K562 (cell line): ENCODE data around the gene PHF21A. TPM values are rescaled to one million over a fixed set of nuclear protein-coding genes. Genes with fewer than 3 reads are reported as not detected.

Source experiments
- ATAC-seq: fragments of 200-7000 bp; cut with Tn5 transposase; 3 replicates; pipeline ENCODE4 v1.9.1; 2020; ENCODE audit warnings: moderate library complexity
- BruUV-seq: library from RNA; stranded (reverse); fragments of 400-500 nt; replicated peaks from 2 replicates; lab custom pipeline; 2021; lab: Mats Ljungman, UMichigan
- CTCF ChIA-PET: fragments of 300-600 bp; formaldehyde crosslinking; extraction: SDS; loops from one replicate; lab custom pipeline; 2021; ENCODE audit warnings: low intra/inter-chr PET ratio; lab: Yijun Ruan, JAX
- POLR2A ChIA-PET: fragments of 300-600, 350-650 bp; sonication (Branson Sonifier 250); formaldehyde crosslinking; extraction: SDS; loops from one replicate; lab custom pipeline; 2021; ENCODE audit warnings: antibody characterized with exemption, inconsistent platforms; lab: Yijun Ruan, JAX
- DNase-seq, 4 experiments: peaks; one replicate each; pipeline versions ENCODE4 v3.0.0 to v3.0.0-alpha.2; 2011 to 2018; ENCODE audit warnings: low spot score in 3 of 4, mixed read lengths in 3 of 4; ENCODE audit errors: extremely low read depth in 1 of 4
- FAIRE-seq: peaks from 2 replicates; lab custom pipeline; 2011; peaks lifted over from hg19 to GRCh38; lab: Jason Lieb, UNC
- H2AFZ ChIP-seq: 2 replicates; pipeline ENCODE4 v1.6.0; 2011; ENCODE audit warnings: low read depth, low read length, control low read depth, inconsistent platforms
- H3K27ac ChIP-seq: fragments of 200-600 bp; 3 replicates; pipeline ENCODE4 v1.8.0; 2011; ENCODE audit warnings: low read depth, mild to moderate bottlenecking, control low read depth, inconsistent platforms, low read length, moderate library complexity, mixed read lengths; ENCODE audit errors: extremely low read depth
- H3K27me3 ChIP-seq, 2 experiments: fragments of 300-600 bp in 1 of 2; 2 replicates in 1 of 2; 3 replicates in 1 of 2; pipeline versions ENCODE4 v1.6.0 to v1.8.0; 2011; ENCODE audit warnings: inconsistent platforms in 2 of 2, low read length in 2 of 2, mild to moderate bottlenecking in 1 of 2, mixed read lengths in 1 of 2, moderate library complexity in 1 of 2; ENCODE audit not compliant: control insufficient read depth in 2 of 2, insufficient read depth in 2 of 2
- H3K36me3 ChIP-seq: fragments of 300-600 bp; 3 replicates; pipeline ENCODE4 v1.8.0; 2011; ENCODE audit warnings: mild to moderate bottlenecking, low read length, inconsistent platforms; ENCODE audit not compliant: control insufficient read depth, insufficient read depth
- H3K4me1 ChIP-seq, 2 experiments: fragments of 200-600 bp in 1 of 2; replicated peaks in 1 of 2; 2 replicates in 1 of 2; 3 replicates in 1 of 2; pipeline versions ENCODE4 v1.5.1 to v1.8.0; 2011; ENCODE audit warnings: inconsistent platforms in 2 of 2, low read length in 2 of 2, mild to moderate bottlenecking in 1 of 2, mixed read lengths in 1 of 2, moderate library complexity in 1 of 2; ENCODE audit not compliant: control insufficient read depth in 2 of 2, insufficient read depth in 2 of 2
- H3K4me2 ChIP-seq: 2 replicates; pipeline ENCODE4 v1.6.1; 2011; ENCODE audit warnings: low read length, control low read depth, inconsistent platforms, mixed read lengths; ENCODE audit not compliant: insufficient read depth
- H3K4me3 ChIP-seq: fragments of 200-600 bp; sonication (generic), shearing (Covaris generic); 2 replicates; pipeline ENCODE4 v1.5.1; 2016; ENCODE audit warnings: control low read depth, inconsistent platforms
- H3K79me2 ChIP-seq: fragments of 200-600 bp; 3 replicates; pipeline ENCODE4 v1.8.0; 2011; ENCODE audit warnings: low read length, inconsistent platforms; ENCODE audit not compliant: control insufficient read depth, insufficient read depth
- H3K9ac ChIP-seq, 2 experiments: 2 replicates each; pipeline versions ENCODE4 v1.6.0 to v1.6.1; 2011; ENCODE audit warnings: low read depth in 2 of 2, low read length in 2 of 2, control low read depth in 1 of 2, inconsistent platforms in 1 of 2, mild to moderate bottlenecking in 1 of 2, mixed read lengths in 1 of 2; ENCODE audit not compliant: insufficient read depth in 1 of 2
- H3K9me1 ChIP-seq: one replicate; pipeline ENCODE4 v1.6.0; 2011; ENCODE audit warnings: inconsistent platforms, mild to moderate bottlenecking, low read length, moderate library complexity; ENCODE audit not compliant: control insufficient read depth, insufficient read depth
- H3K9me3 ChIP-seq: replicated peaks from 2 replicates; pipeline ENCODE4 v1.5.1; 2011; ENCODE audit warnings: low read depth, low read length, inconsistent platforms; ENCODE audit not compliant: control insufficient read depth, insufficient read depth
- H4K20me1 ChIP-seq: replicated peaks from 2 replicates; pipeline ENCODE4 v1.6.1; 2011; ENCODE audit warnings: low read length, inconsistent platforms, mixed read lengths; ENCODE audit not compliant: control insufficient read depth, insufficient read depth
- ATF2 ChIP-seq: sonication (generic); formaldehyde crosslinking; IDR thresholded peaks from 2 replicates; pipeline ENCODE4 v1.8.1; 2022; ENCODE audit warnings: missing genetic modification reagents
- CBFA2T3 ChIP-seq: fragments of 450-650 bp; IDR thresholded peaks from 2 replicates; pipeline ENCODE4 v1.6.1; 2017
- HDGF ChIP-seq: fragments of 450-650 bp; IDR thresholded peaks from 2 replicates; pipeline ENCODE4 v1.6.1; 2016
- HEY1 ChIP-seq: fragments of 250-450 bp; sonication (Bioruptor Pico); IDR thresholded peaks from 2 replicates; pipeline ENCODE4 v1.5.0; 2020; ENCODE audit warnings: mild to moderate bottlenecking, moderate library complexity, borderline replicate concordance
- L3MBTL2 ChIP-seq: fragments of 450-650 bp; IDR thresholded peaks from 2 replicates; pipeline ENCODE4 v1.6.1; 2016; ENCODE audit warnings: mild to moderate bottlenecking, moderate library complexity
- PRMT5 ChIP-seq: sonication (generic); formaldehyde crosslinking; IDR thresholded peaks from 2 replicates; pipeline ENCODE4 v1.5.0; 2020; ENCODE audit warnings: missing genetic modification reagents
- RFX7 ChIP-seq: fragments of 250-450 bp; sonication (Bioruptor Pico); IDR thresholded peaks from 2 replicates; pipeline ENCODE4 v1.5.1; 2021; ENCODE audit warnings: mild to moderate bottlenecking
- SMARCA4 ChIP-seq: fragments of 450-650 bp; IDR thresholded peaks from 2 replicates; pipeline ENCODE4 v1.6.1; 2016
- SRSF9 ChIP-seq: fragments of 200-400 bp; formaldehyde crosslinking; IDR thresholded peaks from 2 replicates; pipeline ENCODE4 v1.6.1; 2017; ENCODE audit warnings: low read depth, low read length, borderline replicate concordance
- TSC22D4 ChIP-seq: fragments of 450-650 bp; IDR thresholded peaks from 2 replicates; pipeline ENCODE4 v1.6.1; 2016; ENCODE audit warnings: missing genetic modification characterization, missing biosample characterization, control low read depth
- YBX1 ChIP-seq: fragments of 450-650 bp; IDR thresholded peaks from 2 replicates; pipeline ENCODE4 v1.7.1; 2016; ENCODE audit warnings: mild to moderate bottlenecking
- ZKSCAN1 ChIP-seq: fragments of 150-350 bp; IDR thresholded peaks from 2 replicates; pipeline ENCODE4 v1.6.1; 2016; ENCODE audit warnings: low read depth, low read length
- ZNF212 ChIP-seq: fragments of 450-650 bp; formaldehyde crosslinking; IDR thresholded peaks from 2 replicates; pipeline ENCODE4 v1.4.0; 2020; ENCODE audit warnings: mild to moderate bottlenecking
- ZNF253 ChIP-seq: fragments of 250-450 bp; sonication (Bioruptor Pico); conservative IDR thresholded peaks from 2 replicates; pipeline ENCODE4 v1.6.1; 2021; ENCODE audit warnings: mild to moderate bottlenecking
- ZNF274 ChIP-seq: IDR thresholded peaks from 2 replicates; pipeline ENCODE4 v1.6.1; 2011; ENCODE audit warnings: low read depth, mild to moderate bottlenecking, low read length, moderate library complexity, borderline replicate concordance
- ZNF277 ChIP-seq: fragments of 250-450 bp; sonication (Bioruptor Pico); IDR thresholded peaks from 2 replicates; pipeline ENCODE4 v1.8.0; 2022; ENCODE audit warnings: inconsistent platforms, mild to moderate bottlenecking, moderate library complexity, borderline replicate concordance
- ZNF699 ChIP-seq: fragments of 250-450 bp; sonication (Bioruptor Pico); IDR thresholded peaks from 2 replicates; pipeline ENCODE4 v1.8.0; 2021; ENCODE audit warnings: mild to moderate bottlenecking, moderate library complexity; ENCODE audit not compliant: insufficient replicate concordance
- ZNF77 ChIP-seq: fragments of 250-450 bp; sonication (Bioruptor Pico); IDR thresholded peaks from 2 replicates; pipeline ENCODE4 v1.5.0; 2020
- WGBS: fragments of 100-300 bp; shearing (Covaris generic); methylation state at CpG from one replicate; pipeline ENCODE4 v1.1.6; 2016; ENCODE audit warnings: low coverage, mixed read lengths; ENCODE audit not compliant: insufficient coverage; ENCODE audit errors: missing lambda C conversion rate; 5-methylcytosine and 5-hydroxymethylcytosine counted together
- in situ Hi-C: fragments of 300-500 bp; cut with MboI; formaldehyde crosslinking; loops from 4 replicates; pipeline ENCODE4 v1.15.0; 2018; ENCODE audit warnings: inconsistent platforms, mixed read lengths
- intact Hi-C: fragments of 100-400 bp; cut with micrococcal nuclease; formaldehyde crosslinking; loops from 2 replicates; pipeline ENCODE4 v1.14.2; 2022
- polyA plus RNA-seq, 8 experiments: library from polyadenylated mRNA; depleted of rRNA in 4 of 8; stranded (reverse) in 5 of 8; unstranded in 3 of 8; fragments of >200 nt; fragmentation: Nextera tagmentation in 2 of 8; fragmentation: Illumina TruSeq in 1 of 8; extraction: Ambion mirVana in 2 of 8; extraction: Trizol in 1 of 8; gene quantifications; 2 replicates each; pipeline versions ENCODE4 v1.2.1 to v1.2.3, GENCODE V29; 2011 to 2014; ENCODE audit warnings: inconsistent platforms in 1 of 8, missing spikeins in 1 of 8
- total RNA-seq, 7 experiments: library from RNA; depleted of rRNA in 6 of 7; stranded (reverse); fragments of >200 nt in 6 of 7; fragmentation: Illumina TruSeq in 2 of 7; extraction: Trizol in 2 of 7; gene quantifications; 2 replicates each; pipeline versions ENCODE4 v1.2.1 to v1.2.3, GENCODE V29; 2011 to 2021; ENCODE audit warnings: low replicate concordance in 1 of 7
- TF ChIP-seq, protein P1 (sequence below): sonication (generic); formaldehyde crosslinking; IDR thresholded peaks from 2 replicates; pipeline ENCODE4 v1.8.0; 2022; ENCODE audit warnings: missing genetic modification reagents, mild to moderate bottlenecking, borderline replicate concordance

Gene PHF21A
- total and polyA plus RNA-seq, 9 of the 15 experiments (the other 6 are each of a cell fraction or from before 2014, with no cell fraction given) = 1.5 to 32.4 (median 10.7) TPM

DNA sequence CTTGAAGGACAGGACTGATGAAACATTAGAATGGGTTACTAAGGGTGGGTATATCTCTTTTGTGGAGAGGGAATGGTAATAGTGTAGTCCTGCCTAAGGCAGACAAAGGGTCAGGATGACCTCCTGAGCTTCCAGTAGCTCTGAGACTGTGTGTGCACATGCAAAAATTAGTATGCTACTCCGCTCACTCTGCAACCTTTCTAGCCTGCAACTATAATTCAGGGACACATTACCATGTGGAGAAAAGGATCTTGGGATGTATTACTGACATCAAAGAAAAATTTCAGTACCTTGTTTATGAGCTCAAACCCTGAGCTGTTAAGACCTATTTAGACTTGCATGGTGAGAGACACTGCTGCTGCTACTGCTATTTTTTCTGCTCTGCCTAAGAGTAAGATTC is 173.4 kb downstream of the PHF21A start:
- ChIA-PET POLR2A (interaction anchor here (0.8 to 0.9 kb wide), 2 partner anchors 21 to 37 kb away, joined by 3 to 4 read pairs; no protein-coding TSS in a partner anchor), CTCF (no interaction called here)
- 100% methylated on average over 1 of the region's 1 CpG for WGBS
- FAIRE-seq = no peak
- no peak for TF ChIP-seq ZNF274
- no peak for TF ChIP-seq SRSF9
- no peak for TF ChIP-seq ZKSCAN1
- no peak for TF ChIP-seq TSC22D4 (tag)
- no peak for TF ChIP-seq L3MBTL2
- TF ChIP-seq, protein P1, sequence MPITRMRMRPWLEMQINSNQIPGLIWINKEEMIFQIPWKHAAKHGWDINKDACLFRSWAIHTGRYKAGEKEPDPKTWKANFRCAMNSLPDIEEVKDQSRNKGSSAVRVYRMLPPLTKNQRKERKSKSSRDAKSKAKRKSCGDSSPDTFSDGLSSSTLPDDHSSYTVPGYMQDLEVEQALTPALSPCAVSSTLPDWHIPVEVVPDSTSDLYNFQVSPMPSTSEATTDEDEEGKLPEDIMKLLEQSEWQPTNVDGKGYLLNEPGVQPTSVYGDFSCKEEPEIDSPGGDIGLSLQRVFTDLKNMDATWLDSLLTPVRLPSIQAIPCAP (CRISPR knock-in tag) = no peak
- TF ChIP-seq ZNF253 (CRISPR knock-in tag) = no peak
- no peak for TF ChIP-seq ATF2 (CRISPR knock-in tag)
- no peak for TF ChIP-seq HDGF
- no peak for TF ChIP-seq PRMT5
- TF ChIP-seq ZNF699 (CRISPR knock-in tag) = no peak
- TF ChIP-seq HEY1 (CRISPR knock-in tag) = no peak
- TF ChIP-seq YBX1 = no peak
- no peak for TF ChIP-seq ZNF77 (CRISPR knock-in tag)
- TF ChIP-seq CBFA2T3 = no peak
- no peak for TF ChIP-seq ZNF212 (CRISPR knock-in tag)
- TF ChIP-seq RFX7 (CRISPR knock-in tag) = no peak
- no peak for TF ChIP-seq SMARCA4
- no peak for TF ChIP-seq ZNF277
- no peak overlapping the region for H3K4me3 ChIP-seq
- no peak overlapping the region for H2AFZ ChIP-seq
- H3K9ac ChIP-seq = no peak overlapping the region
- H3K27ac ChIP-seq = no peak overlapping the region
- H4K20me1 ChIP-seq = no peaks in the 10 kb centered on the region
- BruUV-seq = no TSS peak
- no peaks in the 10 kb centered on the region for H3K27me3 ChIP-seq
- in situ Hi-C loops (no loop called here), intact Hi-C loops (loop anchor here (10.0 kb wide), 1 partner anchor 73 kb away; no protein-coding TSS in a partner anchor)
- H3K9me3 ChIP-seq = no peaks in the 10 kb centered on the region
- no peak for ATAC-seq
- DNase-seq = no peak
- H3K9me1 ChIP-seq = no peaks in the 10 kb centered on the region
- H3K4me1 ChIP-seq = peaks cover 0 to 8% of the 10 kb centered on the region in 2 experiments; a peak in 3 of 5 replicates
- H3K4me2 ChIP-seq = no peak overlapping the region
- peaks cover 31% of the 10 kb centered on the region; the same call in 2 of the 3 replicates for H3K36me3 ChIP-seq
- H3K79me2 ChIP-seq = no peaks in the 10 kb centered on the region
